SHP77 treated with DMSO at 0.1 percent for 48 hours (cell line): Measurements from ENCODE around the gene TRAIP.
"Not testable (repeated sequence)": the region's sequence is repeated elsewhere in the genome, so short reads cannot be mapped to it uniquely, and the experiment has no call there.

Experiments
- DNase-seq: peaks from one replicate; lab custom pipeline; 2025; lab: John Stamatoyannopoulos, UW

Gene TRAIP, protein sequence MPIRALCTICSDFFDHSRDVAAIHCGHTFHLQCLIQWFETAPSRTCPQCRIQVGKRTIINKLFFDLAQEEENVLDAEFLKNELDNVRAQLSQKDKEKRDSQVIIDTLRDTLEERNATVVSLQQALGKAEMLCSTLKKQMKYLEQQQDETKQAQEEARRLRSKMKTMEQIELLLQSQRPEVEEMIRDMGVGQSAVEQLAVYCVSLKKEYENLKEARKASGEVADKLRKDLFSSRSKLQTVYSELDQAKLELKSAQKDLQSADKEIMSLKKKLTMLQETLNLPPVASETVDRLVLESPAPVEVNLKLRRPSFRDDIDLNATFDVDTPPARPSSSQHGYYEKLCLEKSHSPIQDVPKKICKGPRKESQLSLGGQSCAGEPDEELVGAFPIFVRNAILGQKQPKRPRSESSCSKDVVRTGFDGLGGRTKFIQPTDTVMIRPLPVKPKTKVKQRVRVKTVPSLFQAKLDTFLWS

GRCh38 chr3:49856181-49857005, at the start of gene TRAIP:
TSS of gene TRAIP (minus strand) at chr3:49856564. CDS start at chr3:49856453, 111 bp downstream.
- DNase-seq: peak; percentile 79

DNA sequence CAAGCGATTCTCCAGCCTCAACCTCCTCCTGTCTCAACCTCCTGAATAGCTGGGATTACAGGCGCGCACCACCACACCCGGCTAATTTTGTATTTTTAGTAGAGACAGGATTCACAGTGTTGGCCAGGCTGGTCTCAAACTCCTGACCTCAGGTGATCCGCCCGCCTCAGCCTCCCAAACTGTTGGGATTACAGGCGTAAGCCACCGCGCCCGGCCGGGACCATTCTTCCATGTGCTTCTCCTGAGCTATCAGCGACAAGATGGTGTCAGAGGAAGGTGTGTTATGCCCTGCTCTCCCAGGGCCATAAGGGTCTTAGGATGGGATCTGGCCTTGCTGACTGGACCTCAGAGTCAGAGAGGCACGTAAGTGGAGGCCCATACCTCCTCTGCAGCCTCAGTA, 48.1 kb upstream of the TRAIP start:
- not testable (repeated sequence) for DNase-seq

- DNase-seq: peak; percentile 29
Measured at GRCh38 chr3:49903451-49904424, 47.4 kb upstream of the TRAIP start, which contains the start of gene MST1R. TSS of gene MST1R (minus strand) at chr3:49903873. CDS start at chr3:49903609, 264 bp downstream.

DNA sequence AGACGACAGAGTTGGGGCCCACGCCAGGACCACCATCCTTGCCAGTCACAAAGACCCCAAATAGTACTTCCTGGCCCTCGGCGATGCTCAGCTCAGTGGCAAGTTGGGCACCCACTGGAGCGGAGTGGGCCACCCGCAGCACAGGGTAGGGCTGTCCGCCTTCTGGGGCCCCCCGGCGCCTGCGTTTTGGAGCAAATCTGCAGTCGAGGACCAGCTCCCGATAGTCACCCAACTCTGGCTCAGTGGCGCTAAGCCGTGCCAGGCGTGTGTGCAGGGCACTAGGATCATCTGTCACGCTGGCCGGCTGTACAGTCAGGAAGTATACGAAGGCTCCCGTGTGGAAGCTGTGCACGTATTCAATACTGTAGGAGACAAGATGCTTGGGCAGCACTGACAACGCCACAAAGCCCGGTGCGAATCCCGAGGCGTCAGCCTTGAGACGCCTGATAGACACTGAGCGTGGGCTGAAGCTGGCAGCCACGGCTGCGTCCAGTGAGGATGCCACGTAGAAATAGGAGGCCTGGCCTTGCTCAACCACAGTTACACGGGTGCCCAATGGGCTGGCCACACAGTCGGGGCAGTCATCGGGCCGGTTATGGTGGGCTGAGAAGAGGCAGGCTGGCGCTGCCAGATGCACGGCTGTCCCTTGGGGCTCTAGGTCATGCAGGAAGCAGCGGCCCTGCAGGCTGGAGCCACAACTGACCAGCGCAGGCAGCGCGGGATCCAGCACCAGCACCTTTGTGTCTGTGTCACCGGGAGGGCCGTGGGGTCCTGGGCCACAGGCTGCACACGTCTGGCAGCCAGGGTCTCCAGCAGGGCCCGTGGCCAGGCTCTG, 46.4 kb upstream of the TRAIP start:
- DNase-seq: no peak

- DNase-seq: no peak
Measured at GRCh38 chr3:49901366-49902339, 45.3 kb upstream of the TRAIP start.

DNA sequence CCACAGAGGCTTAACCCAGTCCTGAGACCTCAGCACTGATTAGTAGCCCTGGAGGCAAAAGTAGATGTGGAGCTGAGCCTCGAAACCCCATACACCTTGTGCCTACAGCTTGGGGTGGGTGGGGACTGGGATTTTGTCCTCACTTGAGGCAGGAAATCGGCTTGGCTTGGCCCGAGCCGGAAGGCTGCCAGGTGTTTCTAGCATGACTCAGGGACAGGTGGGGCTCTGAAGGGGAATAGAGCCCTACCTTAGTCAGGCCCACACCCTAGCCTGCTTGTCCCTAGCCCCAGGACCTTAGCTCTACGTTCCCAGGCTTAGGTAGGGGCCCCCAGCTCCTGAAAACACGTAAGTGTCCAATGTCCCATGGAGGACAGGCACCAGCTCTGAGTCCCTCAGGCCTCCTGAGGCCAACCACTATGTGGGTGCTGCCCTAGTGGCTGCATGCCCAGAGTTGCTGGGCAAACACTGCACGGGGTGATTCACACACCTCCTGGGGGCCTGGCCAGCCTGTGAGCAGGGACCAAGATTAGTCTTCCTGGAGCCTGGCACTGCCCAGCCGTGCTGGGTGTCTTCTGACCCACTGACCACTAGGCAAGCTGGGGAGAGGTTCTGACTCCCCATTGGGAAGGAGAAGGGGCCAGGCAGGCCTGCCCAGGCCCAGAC, 44.3 kb upstream of the TRAIP start:
- no peak for DNase-seq

DNA sequence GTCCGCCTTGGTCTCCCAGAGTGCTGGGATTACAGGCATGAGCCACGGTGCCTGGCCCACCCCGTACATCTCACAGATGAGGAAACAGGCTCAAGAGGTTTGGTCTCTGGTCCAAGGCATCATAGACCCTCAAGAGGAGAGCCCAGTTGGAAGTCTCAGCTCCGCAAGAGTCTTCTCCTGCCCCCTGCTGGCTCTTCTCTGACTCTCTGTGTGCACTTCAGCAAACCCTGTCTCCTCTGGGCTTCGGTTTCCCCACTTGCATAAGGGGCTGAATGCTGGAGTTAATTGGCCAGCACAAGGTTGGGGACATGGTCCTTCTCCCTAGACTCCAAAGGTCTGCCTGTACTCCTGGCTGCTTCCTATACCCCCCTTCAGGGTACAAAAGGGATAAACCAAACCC, 43.5 kb upstream of the TRAIP start:
- DNase-seq: no peak

GRCh38 chr3:49898991-49899390, 42.6 kb upstream of the TRAIP start:
- no peak for DNase-seq

DNA sequence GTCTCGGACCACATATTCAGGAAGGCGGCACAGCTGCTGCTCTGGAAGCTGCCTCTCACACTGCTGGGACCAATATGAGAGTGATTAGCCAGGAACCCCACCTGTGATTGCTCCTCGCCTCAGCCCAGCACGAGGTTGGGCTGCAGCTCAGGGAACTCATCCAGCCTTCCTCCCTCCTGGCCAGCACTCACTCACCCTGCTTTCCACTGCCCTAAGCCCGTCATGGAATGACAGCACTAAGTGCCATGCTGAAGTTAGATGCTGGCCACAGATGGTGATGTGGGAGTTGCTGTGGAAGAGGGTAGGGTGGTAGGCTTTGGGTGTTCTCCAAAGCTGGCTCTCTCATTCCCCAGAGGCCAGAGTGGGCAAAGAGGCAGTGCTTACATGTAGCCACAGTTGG, 40.0 kb upstream of the TRAIP start:
- no peak for DNase-seq

DNA sequence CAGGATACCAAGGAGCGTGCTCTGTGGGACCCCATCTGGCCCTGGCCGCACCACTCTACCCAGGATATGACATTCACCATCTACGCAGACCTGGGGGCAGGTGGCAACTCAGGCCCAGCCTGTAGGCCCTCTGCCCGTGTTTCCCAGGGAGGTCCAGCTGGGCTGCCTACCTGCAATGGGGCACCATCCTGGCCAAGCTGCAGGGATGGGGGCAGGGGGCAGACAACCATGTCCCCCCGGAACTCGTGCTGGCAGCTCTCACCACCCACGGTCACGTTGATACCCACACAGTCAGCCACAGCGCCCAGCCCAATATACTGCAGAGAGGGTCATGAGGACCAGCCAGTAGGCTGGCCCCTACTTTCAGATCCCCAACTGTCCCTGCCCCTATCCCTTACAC, 39.4 kb upstream of the TRAIP start:
- no peak for DNase-seq

DNA sequence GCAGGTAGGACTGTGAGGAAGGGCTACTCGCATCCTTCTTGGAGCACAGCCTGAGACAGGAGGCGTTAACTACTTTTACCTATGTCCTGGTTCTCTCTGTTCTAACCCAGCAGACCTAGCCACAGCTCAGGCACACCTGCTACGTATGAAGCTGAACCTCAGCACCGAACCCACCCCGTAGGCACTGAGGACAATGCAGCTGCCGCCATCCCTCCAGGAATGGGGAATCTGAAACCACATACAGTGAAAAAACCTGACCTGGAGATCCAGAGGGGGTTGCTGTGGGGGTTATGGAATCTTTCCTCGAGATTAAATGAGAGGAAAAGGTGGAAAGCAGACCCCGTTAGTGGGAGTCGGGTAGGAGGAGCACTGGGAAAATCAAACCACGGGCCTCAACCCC, 32.9 kb upstream of the TRAIP start:
- no peak for DNase-seq

DNA sequence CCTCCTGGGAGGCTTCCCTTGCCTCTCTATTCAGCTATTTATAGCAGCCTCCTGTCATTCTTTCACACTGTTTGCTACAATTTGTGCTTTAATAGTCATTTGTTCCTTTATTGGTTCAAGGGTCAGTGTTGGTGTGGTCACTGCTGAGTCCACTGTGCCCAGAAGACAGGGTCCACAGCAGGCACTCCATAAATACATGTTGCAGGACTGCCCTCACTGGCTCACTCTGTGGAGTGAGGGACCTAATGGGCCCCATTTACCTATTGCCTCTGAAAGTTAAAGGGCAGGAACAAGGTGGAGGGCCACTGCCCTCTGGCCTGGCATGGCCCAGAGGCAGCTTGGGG, 30.5 kb upstream of the TRAIP start:
- DNase-seq: no peak

DNA sequence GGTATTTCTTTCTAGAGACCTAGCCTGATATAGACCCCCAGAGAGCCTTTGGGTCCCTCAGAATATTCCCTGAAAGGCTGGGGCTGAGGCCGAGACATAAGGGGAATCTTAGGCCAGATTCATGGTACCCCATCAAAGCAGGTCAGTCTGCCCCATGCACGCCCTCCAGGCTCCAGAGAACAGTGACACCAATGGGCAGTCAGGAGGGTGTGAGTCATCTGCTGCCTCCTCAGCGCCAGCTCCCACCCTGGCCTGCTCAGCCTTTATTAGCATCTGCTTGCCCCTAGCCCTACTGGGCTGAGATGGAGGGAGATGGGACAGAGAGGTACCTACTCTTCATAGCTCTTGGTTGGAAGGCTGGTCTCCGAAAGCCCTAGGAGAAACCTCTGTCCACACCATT, 27.6 kb upstream of the TRAIP start:
- no peak for DNase-seq

DNA sequence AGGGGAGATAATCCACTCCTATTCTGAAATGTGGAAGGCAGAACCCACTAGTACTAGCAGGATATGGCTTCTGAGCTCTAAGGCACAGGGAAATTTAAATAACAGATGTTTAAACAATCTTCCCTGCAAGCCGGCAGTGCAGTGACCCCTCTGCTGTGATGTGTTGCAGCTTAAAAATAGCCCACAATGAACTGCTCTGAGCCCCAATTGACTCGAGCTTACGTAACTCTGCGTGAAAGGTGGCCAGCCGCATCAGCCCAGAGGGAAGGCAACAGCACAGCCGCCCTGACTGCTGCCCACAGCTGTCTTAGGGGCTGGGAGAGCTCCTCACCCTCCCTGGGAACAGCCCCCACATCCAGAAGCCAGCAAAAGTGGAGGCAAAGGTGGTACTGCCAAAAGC, 25.8 kb upstream of the TRAIP start:
- no peak for DNase-seq

- DNase-seq: no peak
Measured at GRCh38 chr3:49880581-49881315, 24.4 kb upstream of the TRAIP start.

DNA sequence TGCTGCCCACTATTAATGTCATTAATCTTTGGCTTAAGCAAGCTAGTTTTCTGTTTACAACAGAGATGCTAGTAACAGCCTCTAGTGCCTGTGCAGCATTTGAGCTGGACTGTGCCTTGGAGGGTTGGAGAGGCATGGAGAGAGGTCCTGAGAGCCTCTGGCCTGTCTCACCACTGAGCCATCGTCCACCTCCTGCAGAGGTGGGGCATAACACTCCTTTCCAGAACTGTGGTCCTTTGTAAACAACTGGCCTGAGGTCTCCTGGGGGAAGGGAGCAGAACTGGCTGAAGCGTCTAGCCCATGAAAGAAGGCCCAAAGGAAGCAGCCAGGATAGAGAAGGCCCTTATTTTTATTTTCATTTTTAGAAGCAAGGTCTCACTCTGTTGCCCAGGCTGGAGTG, 23.4 kb upstream of the TRAIP start:
- no peak for DNase-seq

GRCh38 chr3:49878686-49879085, 22.3 kb upstream of the TRAIP start:
- no peak for DNase-seq

- DNase-seq: no peak
Measured at GRCh38 chr3:49877716-49878115, 21.4 kb upstream of the TRAIP start.

GRCh38 chr3:49876567-49876966, 20.2 kb upstream of the TRAIP start:
- no peak for DNase-seq
